SK-N-MC (cell line): ENCODE results near the gene SLC25A36.

ENCODE experiments used
- EZH2 ChIP-seq: fragments of 200-600 bp; sonication (generic); IDR thresholded peaks from one replicate; pipeline ENCODE4 v1.6.1; 2017; ENCODE audit warnings: antibody characterized with exemption
- FOXP2 ChIP-seq: optimal IDR thresholded peaks from 2 replicates; pipeline ENCODE3; 2011; ENCODE audit warnings: mild to moderate bottlenecking, moderate library complexity; ENCODE audit not compliant: insufficient read depth; ENCODE audit errors: extremely low read length, control extremely low read depth
- POLR2AphosphoS5 ChIP-seq: IDR thresholded peaks from 2 replicates; pipeline ENCODE4 v1.6.1; 2012; ENCODE audit warnings: mild to moderate bottlenecking, low read depth, low read length, borderline replicate concordance

DNA sequence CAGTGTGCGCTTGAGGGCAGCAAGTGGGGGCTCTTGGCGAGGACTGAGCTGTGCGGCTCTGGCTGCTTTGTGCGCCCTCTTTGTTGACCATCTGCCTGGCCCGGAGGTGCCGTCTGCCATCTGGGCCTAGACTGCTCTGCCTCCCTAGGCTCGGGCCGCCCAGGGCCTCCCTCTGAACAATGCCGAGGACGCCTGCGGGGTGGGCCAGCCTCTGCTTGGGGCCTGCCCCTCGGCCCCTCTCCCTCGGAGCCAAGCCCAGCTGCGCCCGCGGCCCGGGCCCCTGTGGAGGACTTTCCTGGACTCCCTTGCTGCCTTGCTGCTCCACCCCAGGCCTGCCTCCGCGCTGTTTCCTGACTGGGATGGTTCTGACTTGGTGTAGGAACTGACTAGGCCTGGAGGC is 77.6 kb downstream of the SLC25A36 start:
- TF ChIP-seq POLR2AphosphoS5: no peak
- TF ChIP-seq EZH2: no peak
- no peak for TF ChIP-seq FOXP2
